ENCODE results near the gene C10orf120. TPM values are rescaled to one million over a fixed set of nuclear protein-coding genes. Genes with fewer than 3 reads are reported as not detected.

Gene C10orf120
- polyA plus RNA-seq, 2 of the 4 experiments (the other 2 are of a cell fraction) = not detected

DNA sequence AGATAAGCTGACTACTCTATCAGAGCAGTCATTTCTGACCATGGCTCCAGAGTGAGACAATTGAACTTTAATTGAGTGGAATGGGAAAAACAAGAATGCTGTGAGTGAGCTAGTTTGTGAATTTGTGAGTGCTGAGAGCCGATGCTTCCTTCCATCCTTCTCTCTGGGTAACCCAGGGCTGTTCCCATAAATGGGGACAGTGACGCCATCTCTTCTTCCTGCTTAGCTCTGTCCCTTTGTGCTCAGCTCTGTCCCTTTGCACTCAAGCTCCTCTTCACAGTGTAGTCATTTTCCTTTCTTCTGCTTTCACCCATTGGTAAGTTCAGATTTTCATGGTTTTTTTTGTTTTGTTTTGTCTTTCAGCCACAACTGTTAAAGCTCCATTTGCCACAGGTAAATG is 24.4 kb downstream of the C10orf120 start:
- ATAC-seq = no peak
- WGBS (ENCODE audit: missing lambda C conversion rate) = 19% methylated on average over 2 of the region's 2 CpGs
- DNase-seq (ENCODE audit: low read depth in 1 of 2, low spot score in 1 of 2) = no peak
- FAIRE-seq = no peak
- CTCF ChIA-PET = interaction anchor here (1.0 to 1.8 kb wide), 4 partner anchors 15 to 376 kb away, joined by 5 to 6 read pairs (median 5); no protein-coding TSS in a partner anchor
- H3K4me2 ChIP-seq = no peak overlapping the region
- H3K9me3 ChIP-seq = no peaks in the 10 kb centered on the region
- TF ChIP-seq EHMT2 (IDR thresholded peaks at IDR 0.05; ENCODE audit: low read depth) (no peak), EHF (CRISPR knock-in tag; IDR thresholded peaks at IDR 0.05) (no peak), RAD21 (conservative IDR thresholded peaks at IDR 0.05 in 1 of 2, IDR thresholded peaks at IDR 0.05 in 1 of 2) (no peak), ESRRA (IDR thresholded peaks at IDR 0.05; ENCODE audit: borderline replicate concordance, low read length) (no peak)
- no peak overlapping the region for H3K4me3 ChIP-seq
- POLR2A ChIA-PET = no interaction called here
- H3K4me1 ChIP-seq = no peaks in the 10 kb centered on the region
- no peak overlapping the region for H3K27ac ChIP-seq

GRCh38 chr10:122674781-122675180 is 24.9 kb downstream of the C10orf120 start:
- POLR2A ChIA-PET = no interaction called here
- no peak for TF ChIP-seq EHMT2 (IDR thresholded peaks at IDR 0.05; ENCODE audit: low read depth)
- TF ChIP-seq HES2 (IDR thresholded peaks at IDR 0.05) = no peak

GRCh38 chr10:122673731-122674130 is 25.9 kb downstream of the C10orf120 start:
- H3K4me3 ChIP-seq = no peak overlapping the region
- FAIRE-seq = no peak
- H3K4me2 ChIP-seq = no peak overlapping the region
- ATAC-seq = no peak
- DNase-seq (ENCODE audit: low read depth in 1 of 2, low spot score in 1 of 2) = no peak
- ChIA-PET CTCF (interaction anchor here (0.9 to 1.8 kb wide), 3 partner anchors 16 to 375 kb away, joined by 4 to 5 read pairs (median 5); no protein-coding TSS in a partner anchor), POLR2A (no interaction called here)
- no peaks in the 10 kb centered on the region for H3K9me3 ChIP-seq
- TF ChIP-seq ZNF302 (CRISPR knock-in tag; IDR thresholded peaks at IDR 0.05) (no peak), FOXS1 (CRISPR knock-in tag; IDR thresholded peaks at IDR 0.05) (no peak), RAD21 (conservative IDR thresholded peaks at IDR 0.05 in 1 of 2, IDR thresholded peaks at IDR 0.05 in 1 of 2) (no peak), MAX (IDR thresholded peaks at IDR 0.05) (no peak), GATA3 (IDR thresholded peaks at IDR 0.05; ENCODE audit: borderline replicate concordance) (no peak), RFX5 (IDR thresholded peaks at IDR 0.05) (no peak), POLR2AphosphoS2 (conservative IDR thresholded peaks at IDR 0.05; ENCODE audit: low read length) (no peak), EP300 (IDR thresholded peaks at IDR 0.05) (no peak), JUN (IDR thresholded peaks at IDR 0.05) (no peak), KDM1A (IDR thresholded peaks at IDR 0.05; ENCODE audit: low read depth) (no peak), PHF8 (IDR thresholded peaks at IDR 0.05; ENCODE audit: borderline replicate concordance, low read depth) (no peak), NFE2L2 (conservative IDR thresholded peaks at IDR 0.05; ENCODE audit: low read length) (no peak), CBX8 (IDR thresholded peaks at IDR 0.05) (no peak)
- WGBS (ENCODE audit: missing lambda C conversion rate) = 58% methylated on average over 5 of the region's 5 CpGs
- no peak overlapping the region for H3K27ac ChIP-seq
- no peaks in the 10 kb centered on the region for H3K4me1 ChIP-seq

More at GRCh38 chr10:122674781-122675180, 24.9 kb downstream of the C10orf120 start:
- no peak for ATAC-seq
- no peak overlapping the region for H3K27ac ChIP-seq
- no peaks in the 10 kb centered on the region for H3K4me1 ChIP-seq
- CTCF ChIA-PET = interaction anchor here (0.9 to 1.8 kb wide), 5 partner anchors 15 to 376 kb away, joined by 5 to 6 read pairs (median 5); no protein-coding TSS in a partner anchor
- DNase-seq (ENCODE audit: low read depth in 1 of 2, low spot score in 1 of 2) = no peak
- H3K4me3 ChIP-seq = no peak overlapping the region
- 15% methylated on average over 8 of the region's 8 CpGs for WGBS (ENCODE audit: missing lambda C conversion rate)
- H3K4me2 ChIP-seq = no peak overlapping the region
- no peak for FAIRE-seq
- no peaks in the 10 kb centered on the region for H3K9me3 ChIP-seq

DNA sequence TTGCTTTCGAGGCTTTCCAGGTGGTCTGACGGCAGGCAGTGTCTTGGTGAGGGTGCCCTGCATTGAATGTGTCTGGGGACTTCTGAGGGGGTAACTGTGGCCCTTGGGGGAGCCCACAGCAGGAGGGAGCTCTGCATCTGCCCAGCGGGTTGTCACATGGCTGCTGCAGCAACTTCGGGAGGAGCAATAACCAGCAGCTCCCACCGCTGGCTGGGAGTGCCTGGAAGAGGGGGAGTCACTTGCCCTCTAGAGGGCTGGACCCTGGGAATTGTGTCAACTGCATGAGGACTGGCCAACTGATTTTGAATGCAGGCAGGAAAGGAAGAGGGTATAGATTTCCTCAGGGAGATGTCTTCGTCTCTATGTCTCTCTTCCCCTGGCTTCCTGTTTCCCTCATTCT is 26.4 kb downstream of the C10orf120 start:
- ATAC-seq = no peak
- no peak for TF ChIP-seq FOSB (CRISPR knock-in tag; IDR thresholded peaks at IDR 0.05)
- no peak for TF ChIP-seq CBX2 (IDR thresholded peaks at IDR 0.05; ENCODE audit: borderline replicate concordance, low read depth)
- no peak for TF ChIP-seq CBX8 (IDR thresholded peaks at IDR 0.05)
- TF ChIP-seq HOXB5 (CRISPR knock-in tag; IDR thresholded peaks at IDR 0.05) = no peak
- TF ChIP-seq MAZ (IDR thresholded peaks at IDR 0.05; ENCODE audit: borderline replicate concordance, low read depth, low read length) = no peak
- TF ChIP-seq NPAS2 (CRISPR knock-in tag; IDR thresholded peaks at IDR 0.05; ENCODE audit: borderline replicate concordance) = no peak
- TF ChIP-seq, protein P1, sequence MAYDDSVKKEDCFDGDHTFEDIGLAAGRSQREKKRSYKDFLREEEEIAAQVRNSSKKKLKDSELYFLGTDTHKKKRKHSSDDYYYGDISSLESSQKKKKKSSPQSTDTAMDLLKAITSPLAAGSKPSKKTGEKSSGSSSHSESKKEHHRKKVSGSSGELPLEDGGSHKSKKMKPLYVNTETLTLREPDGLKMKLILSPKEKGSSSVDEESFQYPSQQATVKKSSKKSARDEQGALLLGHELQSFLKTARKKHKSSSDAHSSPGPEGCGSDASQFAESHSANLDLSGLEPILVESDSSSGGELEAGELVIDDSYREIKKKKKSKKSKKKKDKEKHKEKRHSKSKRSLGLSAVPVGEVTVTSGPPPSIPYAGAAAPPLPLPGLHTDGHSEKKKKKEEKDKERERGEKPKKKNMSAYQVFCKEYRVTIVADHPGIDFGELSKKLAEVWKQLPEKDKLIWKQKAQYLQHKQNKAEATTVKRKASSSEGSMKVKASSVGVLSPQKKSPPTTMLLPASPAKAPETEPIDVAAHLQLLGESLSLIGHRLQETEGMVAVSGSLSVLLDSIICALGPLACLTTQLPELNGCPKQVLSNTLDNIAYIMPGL (CRISPR knock-in tag; IDR thresholded peaks at IDR 0.05; ENCODE audit: borderline replicate concordance) = no peak
- no peak for TF ChIP-seq KDM1A (IDR thresholded peaks at IDR 0.05; ENCODE audit: low read depth)
- no peak for TF ChIP-seq SMC3 (IDR thresholded peaks at IDR 0.05)
- POLR2A ChIA-PET = no interaction called here

More for the DNA sequence above, 26.4 kb downstream of the C10orf120 start:
- CTCF ChIA-PET = interaction anchor here (1.8 kb wide), 1 partner anchor 374 kb away, joined by 5 read pairs; no protein-coding TSS in a partner anchor
- Histone ChIP-seq H3K27ac (no peak overlapping the region), H3K9me3 (no peaks in the 10 kb centered on the region), H3K4me3 (no peak overlapping the region), H3K4me1 (no peaks in the 10 kb centered on the region), H3K4me2 (no peak overlapping the region)
- DNase-seq (ENCODE audit: low read depth in 1 of 2, low spot score in 1 of 2) (no peak), FAIRE-seq (no peak)
- WGBS (ENCODE audit: missing lambda C conversion rate) = 47% methylated on average over 6 of the region's 6 CpGs

Measured in A549 (cell line).